Gastroesophageal sphincter (tissue), 3 donors: Measurements from ENCODE around the gene ZNF808.

Experiments
- CTCF ChIP-seq, 4 experiments: fragments of 200-600 bp in 2 of 4; fragments of 450-650 bp in 2 of 4; sonication (generic) in 1 of 4; IDR thresholded peaks; one replicate each; pipeline ENCODE4 v1.5.1; 2017 to 2019; ENCODE audit warnings: antibody characterized with exemption in 4 of 4, mild to moderate bottlenecking in 2 of 4, moderate library complexity in 2 of 4
- POLR2A ChIP-seq, 2 donors: fragments of 450-650 bp; IDR thresholded peaks; one replicate each; pipeline ENCODE4 v1.6.1; 2017; ENCODE audit warnings: antibody characterized with exemption in 2 of 2, mild to moderate bottlenecking in 2 of 2, moderate library complexity in 1 of 2

- TF ChIP-seq CTCF (IDR thresholded peaks at IDR 0.05) (no peak), POLR2A (IDR thresholded peaks at IDR 0.05) (no peak)
Observed at GRCh38 chr19:52557231-52557995, 29.9 kb downstream of the ZNF808 start.
